Measurements from ENCODE around the gene SFN. TPM values are rescaled to one million over a fixed set of nuclear protein-coding genes. Genes with fewer than 3 reads are reported as not detected.
A peak's percentile ranks its signal among the peaks of the same experiment; 100 is the strongest.

SFN gene
- total and polyA plus RNA-seq, 2 of the 13 experiments (the other 11 are each of a cell fraction or from before 2014, with no cell fraction given): 4.3 to 5.6 TPM

DNA sequence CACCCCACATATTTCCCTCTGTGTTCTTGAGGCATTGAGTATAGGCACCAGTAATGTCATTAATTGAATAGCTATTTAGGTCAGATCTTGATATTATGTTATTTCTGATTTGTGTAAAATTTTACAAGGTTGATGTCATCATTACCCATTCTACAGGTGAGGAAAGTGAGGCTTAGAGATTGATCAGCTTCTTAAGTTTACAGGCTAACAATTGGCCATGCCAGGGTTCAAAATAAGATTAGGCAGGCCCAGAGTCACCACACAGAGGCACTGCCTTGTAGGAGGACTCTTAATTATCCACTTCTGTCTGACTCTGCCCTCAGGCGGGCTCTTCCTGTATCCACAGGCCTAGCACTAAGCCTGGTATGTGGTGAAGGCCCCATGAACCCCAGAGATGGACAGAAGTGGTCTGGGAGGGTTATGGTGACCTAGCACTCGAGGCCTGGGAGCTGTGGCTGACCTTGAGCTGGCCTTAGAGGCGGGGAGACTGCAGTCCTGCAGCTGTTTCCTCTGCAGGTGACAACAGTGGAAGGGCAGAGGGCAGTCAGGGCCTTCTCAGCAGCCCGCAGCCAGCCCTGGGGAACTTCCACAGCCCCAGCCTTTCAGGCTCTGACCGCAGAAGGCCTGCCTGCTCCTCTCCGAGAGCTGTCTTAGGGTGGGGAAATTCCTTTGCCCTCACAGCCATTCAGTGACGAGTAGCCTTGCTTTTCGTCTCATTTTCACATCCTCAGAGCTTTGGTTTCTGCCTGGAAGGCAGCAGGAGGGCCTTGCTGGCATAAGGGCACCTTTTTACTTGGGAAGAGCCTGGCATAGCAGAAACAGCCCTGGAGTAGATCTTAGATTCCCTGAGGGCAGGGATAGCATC lies 24.2 kb upstream of the SFN start (continued):
- TF ChIP-seq FOXA1 (IDR thresholded peaks at IDR 0.05) (no peak), FOXA1 (CRISPR knock-in tag; IDR thresholded peaks at IDR 0.05) (0 out of 2 replicates have a peak, but pooled peaks have one; percentile 28), NR2F6 (IDR thresholded peaks at IDR 0.05) (peak; percentile 64), NR2F6 (CRISPR knock-in tag; IDR thresholded peaks at IDR 0.05) (peak; percentile 93), ZSCAN31 (CRISPR knock-in tag; IDR thresholded peaks at IDR 0.05; ENCODE audit: low read depth) (peak; percentile 62; the same call in 1 of the 2 replicates), SKI (IDR thresholded peaks at IDR 0.05; ENCODE audit: partially characterized antibody) (peak; percentile 39), RCOR2 (CRISPR knock-in tag; IDR thresholded peaks at IDR 0.05) (peak; percentile 49; the same call in 1 of the 2 replicates), MLLT10 (CRISPR knock-in tag; IDR thresholded peaks at IDR 0.05) (no peak), SMAD3 (CRISPR knock-in tag; IDR thresholded peaks at IDR 0.05) (0 out of 2 replicates have a peak, but pooled peaks have one; percentile 51), FOSL1 (CRISPR knock-in tag; IDR thresholded peaks at IDR 0.05; ENCODE audit: borderline replicate concordance) (no peak), TRIM24 (CRISPR knock-in tag; IDR thresholded peaks at IDR 0.05) (no peak), ZFX (CRISPR knock-in tag; IDR thresholded peaks at IDR 0.05; ENCODE audit: low read depth) (peak; percentile 92), ZNF776 (CRISPR knock-in tag; IDR thresholded peaks at IDR 0.05) (no peak), HNRNPL (IDR thresholded peaks at IDR 0.05; ENCODE audit: low read depth, low read length) (0 out of 2 replicates have a peak, but pooled peaks have one; percentile 65), ZNF552 (CRISPR knock-in tag; IDR thresholded peaks at IDR 0.05; ENCODE audit: borderline replicate concordance) (no peak), TBX2 (CRISPR knock-in tag; IDR thresholded peaks at IDR 0.05; ENCODE audit: borderline replicate concordance) (peak; percentile 83), ELF3 (CRISPR knock-in tag; IDR thresholded peaks at IDR 0.05) (peak; percentile 51; the same call in 1 of the 2 replicates), NCOR1 (IDR thresholded peaks at IDR 0.05; ENCODE audit: borderline replicate concordance, low read length) (no peak), ZNF350 (CRISPR knock-in tag; IDR thresholded peaks at IDR 0.05; ENCODE audit: borderline replicate concordance, low read depth) (peak; percentile 58; the same call in 1 of the 2 replicates), SETDB1 (CRISPR knock-in tag; IDR thresholded peaks at IDR 0.05; ENCODE audit: borderline replicate concordance) (no peak), MTA1 (CRISPR knock-in tag; IDR thresholded peaks at IDR 0.05; ENCODE audit: borderline replicate concordance) (peak; percentile 88; the same call in 1 of the 2 replicates), CEBPG (CRISPR knock-in tag; IDR thresholded peaks at IDR 0.05) (no peak), ZFP1 (CRISPR knock-in tag; IDR thresholded peaks at IDR 0.05) (peak; percentile 43; the same call in 1 of the 2 replicates), LCORL (IDR thresholded peaks at IDR 0.05) (no peak), LCORL (CRISPR knock-in tag; IDR thresholded peaks at IDR 0.05) (peak; percentile 55; the same call in 1 of the 2 replicates), HMG20A (CRISPR knock-in tag; IDR thresholded peaks at IDR 0.05; ENCODE audit: borderline replicate concordance) (0 out of 2 replicates have a peak, but pooled peaks have one; percentile 20), GATAD2A (CRISPR knock-in tag; IDR thresholded peaks at IDR 0.05) (peak; percentile 72), IRF2 (CRISPR knock-in tag; IDR thresholded peaks at IDR 0.05) (peak; percentile 69), TSC22D2 (CRISPR knock-in tag; IDR thresholded peaks at IDR 0.05; ENCODE audit: borderline replicate concordance) (0 out of 2 replicates have a peak, but pooled peaks have one; percentile 34)
- TF ChIP-seq, protein P1, sequence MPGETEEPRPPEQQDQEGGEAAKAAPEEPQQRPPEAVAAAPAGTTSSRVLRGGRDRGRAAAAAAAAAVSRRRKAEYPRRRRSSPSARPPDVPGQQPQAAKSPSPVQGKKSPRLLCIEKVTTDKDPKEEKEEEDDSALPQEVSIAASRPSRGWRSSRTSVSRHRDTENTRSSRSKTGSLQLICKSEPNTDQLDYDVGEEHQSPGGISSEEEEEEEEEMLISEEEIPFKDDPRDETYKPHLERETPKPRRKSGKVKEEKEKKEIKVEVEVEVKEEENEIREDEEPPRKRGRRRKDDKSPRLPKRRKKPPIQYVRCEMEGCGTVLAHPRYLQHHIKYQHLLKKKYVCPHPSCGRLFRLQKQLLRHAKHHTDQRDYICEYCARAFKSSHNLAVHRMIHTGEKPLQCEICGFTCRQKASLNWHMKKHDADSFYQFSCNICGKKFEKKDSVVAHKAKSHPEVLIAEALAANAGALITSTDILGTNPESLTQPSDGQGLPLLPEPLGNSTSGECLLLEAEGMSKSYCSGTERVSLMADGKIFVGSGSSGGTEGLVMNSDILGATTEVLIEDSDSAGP (CRISPR knock-in tag; IDR thresholded peaks at IDR 0.05; ENCODE audit: borderline replicate concordance): peak; percentile 23; the same call in 1 of the 2 replicates
- TF ChIP-seq, protein P2, sequence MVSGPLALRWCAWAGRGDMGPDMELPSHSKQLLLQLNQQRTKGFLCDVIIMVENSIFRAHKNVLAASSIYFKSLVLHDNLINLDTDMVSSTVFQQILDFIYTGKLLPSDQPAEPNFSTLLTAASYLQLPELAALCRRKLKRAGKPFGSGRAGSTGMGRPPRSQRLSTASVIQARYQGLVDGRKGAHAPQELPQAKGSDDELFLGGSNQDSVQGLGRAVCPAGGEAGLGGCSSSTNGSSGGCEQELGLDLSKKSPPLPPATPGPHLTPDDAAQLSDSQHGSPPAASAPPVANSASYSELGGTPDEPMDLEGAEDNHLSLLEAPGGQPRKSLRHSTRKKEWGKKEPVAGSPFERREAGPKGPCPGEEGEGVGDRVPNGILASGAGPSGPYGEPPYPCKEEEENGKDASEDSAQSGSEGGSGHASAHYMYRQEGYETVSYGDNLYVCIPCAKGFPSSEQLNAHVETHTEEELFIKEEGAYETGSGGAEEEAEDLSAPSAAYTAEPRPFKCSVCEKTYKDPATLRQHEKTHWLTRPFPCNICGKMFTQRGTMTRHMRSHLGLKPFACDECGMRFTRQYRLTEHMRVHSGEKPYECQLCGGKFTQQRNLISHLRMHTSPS (CRISPR knock-in tag; IDR thresholded peaks at IDR 0.05; ENCODE audit: low read depth): peak; percentile 71; the same call in 1 of the 2 replicates

All from HepG2 (cell line).